Activated CD8-positive, alpha-beta memory T cell treated with anti-CD3 and anti-CD28 coated beads, Interleukin-2, amount 50 U/mL, for 1 hour (primary cell): ENCODE data around the gene GARRE1.
A peak's percentile ranks its signal among the peaks of the same experiment; 100 is the strongest.
"Not testable (repeated sequence)": the region's sequence is repeated elsewhere in the genome, so short reads cannot be mapped to it uniquely, and the experiment has no call there.

ENCODE experiments used
- DNase-seq: peaks from one replicate; pipeline ENCODE4 v3.0.0-alpha.2; 2020; ENCODE audit errors: extremely low read depth

Gene GARRE1

DNA sequence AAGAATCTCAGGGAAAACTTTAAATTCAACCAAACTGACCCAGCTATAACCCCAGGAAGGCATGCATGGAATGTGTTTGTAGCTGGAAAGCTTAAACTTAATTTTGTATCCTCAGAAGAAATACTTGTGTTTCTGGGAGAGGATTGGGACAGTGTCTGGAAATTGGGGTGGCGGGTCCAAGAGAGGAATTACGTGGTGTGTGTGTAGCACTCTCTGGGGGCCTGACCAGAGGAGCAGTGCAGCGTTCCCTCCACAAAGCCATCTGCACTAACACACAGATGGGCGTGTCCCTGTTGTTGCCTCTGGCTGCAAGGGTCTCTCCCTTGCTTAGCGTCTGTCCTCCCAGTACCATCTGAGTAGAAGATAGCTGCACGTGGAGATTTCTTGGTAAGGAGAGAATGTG is 6.4 kb downstream of the GARRE1 start:
- DNase-seq, result no peak

DNA sequence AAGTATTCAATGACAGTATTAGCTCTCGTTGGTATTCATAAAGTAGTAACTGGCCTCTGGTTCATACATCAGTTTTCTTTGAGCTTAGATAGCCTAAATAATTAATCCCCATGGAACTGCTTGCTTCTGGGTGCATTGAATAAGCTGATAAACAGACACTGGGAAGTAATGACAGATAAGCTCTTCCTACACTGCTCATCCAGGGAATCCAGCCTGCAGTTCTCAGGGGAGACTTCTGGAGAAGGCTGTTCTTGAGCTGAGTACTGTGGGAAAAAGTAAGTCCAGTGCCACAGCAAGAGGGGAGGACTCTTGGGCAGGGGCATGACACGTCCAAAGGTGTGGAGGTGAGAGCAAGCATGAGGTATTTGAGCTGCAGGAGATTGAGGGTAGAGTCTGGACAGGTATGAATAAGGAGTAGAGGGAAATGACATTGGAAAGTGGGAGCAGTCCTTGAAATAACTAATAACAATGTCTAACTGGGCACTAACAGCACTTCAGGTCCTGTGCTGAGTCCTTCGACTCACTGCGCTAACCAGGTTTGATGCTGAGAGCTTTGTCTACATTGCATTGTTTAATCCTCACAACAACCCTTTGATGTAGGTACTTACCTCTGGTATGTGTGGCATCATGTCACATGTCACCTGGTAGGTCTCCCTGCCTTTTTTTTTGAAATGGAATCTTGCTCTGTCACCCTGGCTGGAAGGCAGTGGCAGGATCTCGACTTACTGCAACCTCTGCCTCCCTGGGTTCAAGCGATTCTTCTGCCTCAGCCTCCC is 7.2 kb downstream of the GARRE1 start:
- no peak for DNase-seq

DNA sequence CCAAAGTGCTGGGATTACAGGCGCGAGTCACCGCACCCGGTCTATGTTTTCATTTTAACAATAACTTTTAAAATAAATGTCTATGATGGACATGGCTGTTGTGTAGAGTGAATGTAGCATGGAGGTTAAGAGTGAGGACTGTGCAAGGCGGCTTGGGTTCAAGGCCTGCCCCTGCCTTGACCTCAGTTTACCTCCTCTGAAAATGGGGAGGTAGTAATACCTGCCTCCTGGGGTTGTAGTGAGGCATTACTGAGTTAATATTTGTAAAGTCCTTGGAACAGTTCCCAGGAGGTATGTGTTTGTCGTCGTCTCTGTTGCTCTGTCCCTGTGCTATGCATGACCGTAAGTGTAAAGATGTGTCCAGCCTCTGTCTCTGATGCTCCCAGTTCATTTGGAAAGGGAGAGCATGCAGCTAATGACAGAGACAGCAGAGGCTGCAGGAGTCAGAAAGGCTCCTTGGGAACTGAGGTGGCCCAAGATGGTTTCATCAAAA is 9.4 kb downstream of the GARRE1 start:
- DNase-seq, result no peak

DNA sequence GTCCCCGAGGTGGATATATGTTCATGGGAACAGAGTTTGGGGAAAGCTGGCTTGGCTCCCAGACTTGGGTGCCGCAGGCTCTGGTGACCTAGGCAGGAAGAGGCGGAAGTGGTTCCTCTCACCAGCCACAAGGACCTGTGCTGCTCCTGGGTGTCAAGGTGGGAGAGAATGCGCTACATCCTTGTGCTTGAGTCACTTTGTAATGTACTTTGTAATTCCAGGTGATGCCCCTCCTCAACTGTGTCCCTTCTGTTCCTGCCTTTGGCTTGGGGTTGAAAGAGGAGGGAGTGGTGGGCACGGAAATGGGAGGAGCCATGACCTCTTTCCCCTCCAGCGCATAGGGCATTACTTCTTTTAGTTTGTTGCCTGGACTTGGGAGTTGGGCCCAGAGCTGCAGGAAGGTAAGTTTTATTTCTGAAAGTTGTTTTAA is 10.9 kb downstream of the GARRE1 start:
- no peak for DNase-seq

DNA sequence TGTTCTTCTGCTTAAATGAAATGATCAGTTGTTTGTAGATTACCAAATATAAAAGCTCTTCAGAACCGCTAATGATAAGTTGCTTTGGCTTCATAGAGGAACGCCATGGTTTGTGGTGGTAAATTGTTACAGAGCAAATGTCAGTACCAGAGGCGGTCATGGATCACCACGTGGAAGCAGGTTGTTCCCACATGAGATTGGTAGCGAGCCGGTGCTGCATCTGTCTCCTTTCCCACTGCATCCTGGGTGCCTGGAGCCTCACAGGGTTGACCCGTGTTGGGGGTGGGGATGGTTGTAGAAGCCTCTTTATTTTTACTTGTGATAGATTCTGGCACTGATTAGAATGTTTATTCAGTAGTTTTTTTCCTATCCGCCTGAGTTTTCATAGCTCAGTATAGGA is 14.7 kb downstream of the GARRE1 start:
- no peak for DNase-seq

DNA sequence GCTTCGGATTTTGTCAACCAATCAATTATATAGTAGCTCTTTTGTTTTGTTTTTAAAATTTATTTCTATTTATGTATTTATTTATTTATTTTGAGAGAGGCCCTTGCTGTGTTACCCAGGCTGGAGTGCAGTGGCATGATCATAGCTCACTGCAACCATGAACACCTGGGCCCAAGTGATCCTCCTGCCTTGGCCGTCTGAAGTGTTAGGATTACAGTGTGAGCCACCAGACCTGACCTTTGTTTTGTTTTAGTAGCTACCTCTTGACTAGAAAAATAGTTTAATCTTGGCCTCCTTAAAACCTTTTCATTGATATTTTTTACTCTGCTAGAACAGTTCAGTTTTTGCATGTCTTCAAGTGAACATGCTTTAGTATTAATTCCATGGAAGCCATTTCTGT is 15.1 kb downstream of the GARRE1 start:
- no peak for DNase-seq

DNA sequence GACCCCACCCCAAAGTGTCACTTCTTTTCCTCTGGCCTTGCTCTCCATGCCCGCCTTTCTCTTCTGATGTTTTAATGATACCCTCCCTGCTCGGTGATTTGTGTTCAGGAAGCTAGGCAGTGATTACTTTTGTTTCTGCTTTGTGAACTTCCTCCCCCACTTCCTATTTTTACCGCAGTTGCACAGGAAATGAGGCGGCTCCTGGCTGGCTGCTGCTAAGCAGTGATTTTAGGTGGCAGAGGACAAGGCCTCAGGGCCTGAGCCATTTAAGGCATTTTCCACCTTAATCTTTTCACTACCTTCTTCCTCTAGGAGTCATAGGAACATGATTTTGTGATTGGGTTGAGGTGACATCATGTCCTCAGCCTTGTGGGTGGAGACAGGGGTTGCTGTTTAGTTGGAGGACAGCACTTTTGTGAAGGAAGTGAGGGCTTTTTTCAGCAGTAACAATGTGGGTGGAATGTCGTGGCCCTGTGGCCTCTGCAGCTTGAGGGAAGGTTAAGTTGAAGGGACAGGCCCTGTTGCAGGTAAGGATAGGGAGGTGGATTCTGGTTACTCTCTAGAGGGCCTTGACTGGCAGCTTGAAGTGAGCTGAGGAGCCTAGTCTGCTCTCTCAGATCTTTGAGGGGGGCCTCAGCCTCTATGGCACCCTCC is 15.7 kb downstream of the GARRE1 start:
- DNase-seq, result peak; percentile 54

DNA sequence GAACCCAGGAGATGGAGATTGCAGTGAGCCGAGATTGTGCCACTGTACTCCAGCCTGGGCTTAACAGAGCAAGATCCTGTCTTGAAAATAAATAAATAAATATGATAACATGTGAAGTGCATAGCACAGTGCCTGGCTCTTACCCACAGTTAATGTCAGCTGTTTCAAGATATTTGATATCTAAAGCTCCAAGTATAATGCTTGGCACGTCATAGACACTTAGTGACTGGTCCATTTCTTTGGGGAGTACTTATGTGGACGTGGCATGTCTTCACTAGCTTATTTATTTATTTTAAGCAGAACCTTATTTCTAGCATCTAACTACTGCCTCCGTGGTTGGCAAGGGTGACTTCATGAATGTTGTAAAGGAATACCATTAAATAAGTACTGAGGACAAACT is 18.8 kb downstream of the GARRE1 start:
- no peak for DNase-seq

DNA sequence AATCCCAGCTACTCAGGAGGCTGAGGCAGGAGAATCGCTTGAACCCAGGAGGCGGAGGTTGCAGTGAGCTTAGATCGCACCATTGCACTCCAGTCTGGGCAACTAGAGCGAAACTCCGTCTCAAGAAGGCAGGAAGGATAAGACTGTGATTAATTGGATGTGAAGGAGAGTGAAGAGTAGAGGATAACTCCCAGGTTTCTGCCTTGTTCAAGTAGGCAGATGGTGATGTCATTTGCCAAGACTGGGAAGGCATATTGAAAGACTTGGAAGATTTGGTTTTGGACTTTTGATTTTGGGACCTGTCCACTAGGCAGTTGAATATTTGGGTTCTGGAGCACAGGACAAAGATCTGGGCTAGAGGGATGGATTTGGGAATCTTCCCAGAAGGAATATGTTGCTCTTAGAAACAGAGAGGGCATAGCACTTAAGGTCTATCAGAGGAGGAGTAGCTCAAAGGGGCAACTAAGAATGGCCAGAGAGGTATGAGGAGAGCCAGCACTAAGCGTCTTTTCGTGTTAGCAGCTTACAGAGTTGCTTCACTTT is 20.0 kb downstream of the GARRE1 start:
- DNase-seq, result no peak

DNA sequence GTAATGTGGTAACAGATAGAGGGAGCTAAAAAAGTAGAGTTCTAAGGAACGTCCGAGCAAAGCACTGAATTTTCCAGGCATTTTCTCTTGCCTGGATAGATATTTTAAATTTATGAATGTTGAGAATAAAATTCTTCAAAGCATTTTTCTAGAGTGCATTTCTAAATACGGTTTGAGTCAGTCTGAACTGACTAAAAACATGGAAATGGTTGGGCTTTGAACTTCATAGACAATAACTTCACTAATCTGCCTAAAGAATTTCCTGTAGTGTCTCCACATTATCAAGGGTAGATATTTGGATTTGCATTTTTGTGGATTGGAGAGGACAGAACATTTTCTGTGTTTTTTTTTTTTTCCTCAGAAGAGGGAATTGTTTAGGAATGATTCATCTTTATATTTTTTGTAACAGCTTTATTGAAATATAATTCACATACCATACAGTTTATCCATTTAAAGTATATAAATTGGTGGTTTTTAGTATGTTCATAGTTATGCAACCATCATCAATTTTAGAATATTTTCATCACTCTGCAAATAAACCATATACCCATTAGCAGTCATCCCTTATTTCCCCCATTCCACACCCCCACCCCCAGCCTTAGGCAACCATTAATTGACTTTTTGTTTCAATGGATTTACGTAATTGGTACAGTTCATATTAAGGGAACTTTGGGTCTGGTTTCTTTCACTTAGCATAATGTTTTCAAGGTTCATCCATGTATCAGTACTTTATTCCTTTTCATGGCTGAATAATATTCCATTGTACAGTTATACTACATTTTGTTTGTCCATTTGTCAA is 20.7 kb downstream of the GARRE1 start:
- DNase-seq, result no peak

DNA sequence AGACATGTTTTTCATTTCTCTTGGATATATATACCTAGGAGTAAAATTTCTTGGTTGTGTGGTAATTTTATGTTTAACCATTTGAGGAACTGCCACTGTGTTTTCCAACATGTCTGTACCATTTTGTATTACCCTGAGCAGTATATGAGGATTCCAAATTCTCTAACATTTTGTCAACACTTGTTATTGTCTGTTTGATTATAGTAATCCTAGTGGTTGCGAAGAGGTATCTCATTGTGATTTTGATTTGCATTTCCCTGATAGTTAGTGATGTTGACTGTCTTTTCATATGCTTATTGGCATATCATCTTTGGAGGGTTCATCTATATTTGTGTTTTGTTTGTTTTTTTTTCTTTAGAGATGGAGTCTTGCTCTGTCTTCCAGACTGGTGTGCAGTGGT is 21.4 kb downstream of the GARRE1 start:
- no peak for DNase-seq

DNA sequence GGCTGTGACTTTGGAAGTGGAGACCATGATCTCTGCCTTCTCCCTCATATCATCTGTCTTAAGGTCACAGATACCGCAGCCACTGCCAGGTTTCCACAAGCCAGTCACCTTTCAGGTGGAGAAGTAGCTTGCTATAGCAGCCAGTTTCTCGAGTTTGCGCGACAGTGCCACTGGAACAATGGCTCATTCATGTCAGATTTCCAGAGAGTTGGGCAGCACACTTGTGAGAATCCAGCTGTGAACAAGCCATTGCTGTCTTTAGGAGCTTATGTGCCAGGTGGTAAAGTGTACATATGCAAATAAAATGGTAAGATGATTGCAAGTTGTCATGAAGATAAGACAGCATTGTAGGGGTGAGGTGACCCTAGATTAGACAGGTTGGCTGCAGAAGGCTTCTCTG is 22.3 kb downstream of the GARRE1 start:
- no peak for DNase-seq

DNA sequence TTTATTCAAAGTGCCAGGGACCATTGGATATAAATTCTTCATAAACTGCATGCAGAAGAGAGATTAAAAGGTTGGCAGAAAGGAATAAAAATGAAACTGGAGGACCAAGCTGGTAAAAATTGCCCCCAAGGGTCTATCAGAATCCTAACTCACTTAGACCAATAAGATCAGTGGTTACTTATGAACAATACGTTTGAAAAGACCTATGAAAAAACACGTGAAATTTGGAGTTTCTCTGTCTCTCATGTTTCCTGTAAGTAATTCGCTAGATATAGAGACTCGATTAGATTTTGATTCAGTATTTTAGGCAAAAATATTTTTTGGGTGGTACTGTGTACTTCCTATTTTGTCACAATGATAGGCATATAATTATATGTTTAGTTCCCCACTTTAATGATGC is 22.9 kb downstream of the GARRE1 start:
- no peak for DNase-seq

DNA sequence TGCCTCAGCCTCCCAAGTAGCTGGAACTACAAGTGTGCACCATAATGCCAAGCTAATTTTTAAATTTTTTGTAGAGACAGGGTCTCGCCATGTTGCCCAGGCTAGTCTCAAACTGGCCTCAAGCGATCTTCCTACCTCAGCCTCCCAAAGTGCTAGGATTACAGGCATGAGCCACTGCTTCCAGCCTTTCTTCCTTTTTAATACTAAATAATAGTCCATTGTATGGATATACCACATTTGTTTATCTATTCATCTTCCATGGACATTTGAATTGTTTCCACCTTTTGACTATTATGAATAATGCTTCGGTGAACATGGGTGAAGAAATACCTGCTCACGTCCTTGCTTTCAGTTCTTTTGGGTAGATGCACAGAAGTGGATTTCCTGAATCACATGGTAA is 24.4 kb downstream of the GARRE1 start:
- DNase-seq, result no peak

DNA sequence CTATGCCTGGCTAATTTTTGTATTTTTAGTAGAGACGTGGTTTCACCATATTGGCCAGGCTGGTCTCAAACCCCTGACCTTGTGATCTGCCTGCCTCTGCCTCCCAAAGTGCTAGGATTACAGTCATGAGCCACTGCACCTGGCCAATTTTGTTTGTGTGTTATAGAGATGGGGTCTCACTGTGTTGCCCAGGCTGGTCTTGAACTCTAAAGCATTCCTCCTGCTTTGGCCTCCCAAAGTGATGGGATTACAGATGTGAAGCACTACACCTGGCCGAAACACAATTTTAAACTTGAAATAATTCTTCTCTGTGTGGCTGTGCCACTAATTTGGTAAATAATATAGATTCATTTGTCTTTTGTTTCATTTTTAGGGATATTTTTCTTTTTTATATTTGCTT is 27.1 kb downstream of the GARRE1 start:
- DNase-seq, result not testable (repeated sequence)

DNA sequence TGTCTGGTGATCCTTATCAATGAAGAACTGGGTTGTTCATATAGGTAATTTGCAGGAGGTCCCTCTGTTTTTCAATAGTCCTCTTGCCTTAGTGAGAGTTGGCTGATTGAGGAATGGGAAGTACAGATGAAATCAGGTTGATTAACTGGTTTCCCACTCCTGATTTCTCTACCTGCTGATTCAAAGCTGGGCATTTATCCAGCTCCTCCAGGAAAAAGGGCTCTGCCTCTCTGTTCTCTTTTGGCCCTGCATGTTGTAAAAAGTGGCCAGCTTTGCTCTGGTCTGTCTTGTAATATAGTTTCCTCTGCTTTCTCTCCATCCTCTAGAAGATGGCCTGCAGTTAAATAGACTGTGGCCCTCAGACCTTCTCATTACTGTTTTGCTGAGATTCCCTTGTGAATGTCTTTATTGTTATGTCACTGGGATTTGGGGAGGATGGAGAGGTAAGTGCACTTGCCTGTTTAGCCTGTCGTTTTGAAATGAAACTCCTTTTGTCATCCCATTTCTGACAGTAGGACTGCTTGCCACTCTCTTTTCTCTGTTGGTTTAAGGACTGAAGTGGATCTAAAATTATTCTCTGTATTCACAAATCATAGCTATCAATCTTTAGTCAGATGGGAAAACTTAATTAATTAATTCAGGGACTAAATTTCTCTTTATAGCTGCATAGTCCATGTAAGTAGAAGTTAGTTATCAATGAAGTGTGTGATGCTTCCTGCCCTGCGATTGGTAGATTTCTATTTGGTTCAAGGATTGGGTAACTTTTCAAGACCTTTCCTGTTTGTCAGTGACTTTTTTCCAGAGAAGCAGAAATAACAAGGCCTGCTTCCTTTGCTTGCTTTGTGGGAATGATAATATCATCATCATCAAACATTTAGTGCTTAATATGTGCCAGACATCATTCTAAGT is 28.5 kb downstream of the GARRE1 start:
- no peak for DNase-seq

DNA sequence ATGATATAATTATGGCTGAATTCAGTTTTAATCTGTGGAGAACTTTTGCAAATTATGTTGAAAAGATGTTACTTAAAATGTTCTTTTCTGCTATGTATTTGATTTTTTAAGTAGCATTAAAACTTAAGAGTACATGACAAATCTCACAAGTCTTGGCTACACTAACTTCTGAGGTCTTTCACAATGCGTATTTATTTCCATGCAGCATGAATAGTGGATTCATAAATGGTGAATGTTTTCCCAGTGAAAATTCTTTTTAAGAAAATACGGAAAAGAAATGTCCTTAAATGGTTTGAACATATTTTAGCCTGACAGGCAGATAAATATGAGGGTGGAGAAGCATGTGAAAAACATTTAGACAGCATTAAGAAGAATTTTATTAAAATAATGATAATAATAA is 30.2 kb downstream of the GARRE1 start:
- no peak for DNase-seq

DNA sequence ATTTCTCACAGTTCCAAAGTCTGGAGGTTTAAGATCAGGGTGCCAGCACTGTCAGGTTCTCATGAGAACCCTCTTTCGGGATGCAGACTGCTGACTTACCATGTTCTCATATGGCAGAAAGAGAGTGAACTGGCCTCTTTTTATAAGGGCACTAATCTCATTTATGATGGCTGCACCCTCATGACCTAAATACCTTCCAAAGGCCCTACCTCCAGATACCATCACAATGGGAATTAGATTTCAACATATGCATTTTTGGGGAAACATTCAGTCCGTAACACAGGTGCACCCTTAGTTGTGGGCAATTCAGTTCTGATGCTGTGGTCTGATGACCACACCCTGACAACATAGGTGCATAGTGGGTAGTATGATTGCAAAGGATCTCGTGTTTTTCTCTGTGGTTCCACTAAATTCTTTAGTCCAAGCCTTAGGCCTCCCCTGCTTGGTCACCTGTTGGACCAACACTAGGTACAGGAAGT is 33.3 kb downstream of the GARRE1 start:
- no peak for DNase-seq

DNA sequence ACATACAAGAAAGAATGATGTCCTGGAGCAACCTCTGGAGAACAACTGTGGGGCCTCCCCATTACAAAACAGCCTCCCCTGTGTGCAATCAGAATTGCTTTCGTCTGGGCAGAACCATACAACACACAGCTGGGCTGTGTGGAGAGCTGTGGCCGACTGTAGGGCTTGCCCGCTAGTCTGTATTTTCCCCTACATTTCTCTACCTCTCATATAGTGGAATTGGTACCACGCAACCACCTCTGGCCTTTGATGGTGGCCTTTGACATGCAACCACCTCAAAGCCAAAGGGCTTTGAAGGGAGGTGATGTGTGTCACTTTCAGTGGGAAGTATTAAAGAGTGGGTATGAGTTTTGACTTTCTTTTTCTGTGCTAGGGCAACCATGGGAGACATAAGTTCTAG is 34.0 kb downstream of the GARRE1 start:
- no peak for DNase-seq

DNA sequence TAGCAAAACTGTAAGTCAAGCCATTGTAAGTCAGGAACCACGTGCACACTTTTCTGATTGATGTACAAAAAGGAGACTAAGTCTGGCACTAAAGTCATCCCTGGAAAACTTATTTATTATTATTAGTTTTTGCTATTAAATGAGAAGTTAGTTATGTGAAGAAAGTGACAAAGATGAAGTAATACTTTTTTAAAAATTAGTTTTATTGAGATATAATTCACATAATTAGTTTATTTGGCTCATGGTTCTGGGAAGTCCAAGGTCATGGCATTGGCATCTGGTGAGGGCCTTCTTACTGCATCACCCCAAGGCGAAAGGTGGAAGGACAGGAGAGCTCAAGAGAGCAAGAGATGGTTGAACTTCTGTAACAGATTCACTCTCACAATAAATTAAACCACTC is 36.9 kb downstream of the GARRE1 start:
- no peak for DNase-seq

DNA sequence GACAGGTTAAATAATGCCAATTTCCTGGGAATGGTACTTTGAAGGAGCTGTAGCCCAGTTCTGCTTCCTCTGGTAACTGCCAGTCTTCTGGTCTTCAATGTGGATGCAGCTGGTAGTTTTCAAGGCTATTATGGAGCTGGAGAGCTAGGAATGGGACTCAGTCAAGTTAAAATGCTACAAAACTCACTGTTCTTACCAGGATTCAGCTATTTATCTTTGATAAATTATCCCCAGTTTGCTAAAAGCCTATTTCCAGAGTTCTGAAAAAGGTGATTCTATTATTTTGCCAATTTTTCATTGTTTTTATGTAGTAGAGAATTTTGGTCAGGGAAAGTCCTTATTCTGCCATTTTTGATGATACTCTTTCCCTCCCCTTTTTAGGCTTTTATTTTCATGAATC is 40.7 kb downstream of the GARRE1 start:
- no peak for DNase-seq
